ENCODE data around the gene GPBP1L1. TPM values are rescaled to one million over a fixed set of nuclear protein-coding genes. Genes with fewer than 3 reads are reported as not detected.
A peak's percentile ranks its signal among the peaks of the same experiment; 100 is the strongest.
"Not testable (repeated sequence)": the region's sequence is repeated elsewhere in the genome, so short reads cannot be mapped to it uniquely, and the experiment has no call there.

GPBP1L1 gene
- total RNA-seq, 1 donor from 2014 or later, result 74.9 TPM

DNA sequence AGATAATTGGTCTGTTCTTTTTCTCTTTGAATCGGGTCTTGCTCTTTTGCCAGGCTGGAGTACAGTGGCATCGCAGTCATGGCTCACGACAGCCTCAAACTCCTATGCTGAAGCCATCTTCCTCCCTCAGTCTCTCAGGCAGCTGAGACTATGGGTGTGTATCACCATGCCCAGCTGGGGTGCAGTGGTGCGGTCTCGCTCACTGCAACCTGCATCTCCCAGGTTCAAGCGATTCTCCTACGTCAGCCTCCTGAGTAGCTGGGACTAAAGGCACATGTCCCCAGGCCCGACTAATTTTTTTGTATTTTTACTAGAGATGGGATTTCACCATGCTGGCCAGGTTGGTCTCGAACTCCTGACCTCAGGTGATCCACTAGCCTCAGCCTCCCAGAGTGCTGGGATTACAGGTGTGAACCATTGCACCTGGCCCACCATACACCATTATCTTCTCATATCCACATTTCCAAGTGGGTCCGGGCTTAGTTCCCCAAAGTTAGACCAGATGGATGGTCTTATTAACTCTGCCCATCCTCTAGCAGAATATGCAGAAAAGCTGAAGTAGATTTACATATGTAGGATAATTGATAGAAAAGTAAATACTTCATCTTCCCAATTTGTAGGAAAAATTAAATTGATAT is 75.6 kb downstream of the GPBP1L1 start:
- peaks cover 4% of the 10 kb centered on the region for H3K4me1 Mint-ChIP-seq
- DNase-seq (ENCODE audit: low read depth, low spot score), result no peak
- peak overlapping the region; percentile 84 for H3K27ac Mint-ChIP-seq (ENCODE audit: unreplicated experiment)
- TF ChIP-seq, protein P1, sequence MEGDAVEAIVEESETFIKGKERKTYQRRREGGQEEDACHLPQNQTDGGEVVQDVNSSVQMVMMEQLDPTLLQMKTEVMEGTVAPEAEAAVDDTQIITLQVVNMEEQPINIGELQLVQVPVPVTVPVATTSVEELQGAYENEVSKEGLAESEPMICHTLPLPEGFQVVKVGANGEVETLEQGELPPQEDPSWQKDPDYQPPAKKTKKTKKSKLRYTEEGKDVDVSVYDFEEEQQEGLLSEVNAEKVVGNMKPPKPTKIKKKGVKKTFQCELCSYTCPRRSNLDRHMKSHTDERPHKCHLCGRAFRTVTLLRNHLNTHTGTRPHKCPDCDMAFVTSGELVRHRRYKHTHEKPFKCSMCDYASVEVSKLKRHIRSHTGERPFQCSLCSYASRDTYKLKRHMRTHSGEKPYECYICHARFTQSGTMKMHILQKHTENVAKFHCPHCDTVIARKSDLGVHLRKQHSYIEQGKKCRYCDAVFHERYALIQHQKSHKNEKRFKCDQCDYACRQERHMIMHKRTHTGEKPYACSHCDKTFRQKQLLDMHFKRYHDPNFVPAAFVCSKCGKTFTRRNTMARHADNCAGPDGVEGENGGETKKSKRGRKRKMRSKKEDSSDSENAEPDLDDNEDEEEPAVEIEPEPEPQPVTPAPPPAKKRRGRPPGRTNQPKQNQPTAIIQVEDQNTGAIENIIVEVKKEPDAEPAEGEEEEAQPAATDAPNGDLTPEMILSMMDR (conservative IDR thresholded peaks at IDR 0.05), result no peak
- H3K36me3 Mint-ChIP-seq (ENCODE audit: low read depth), result peaks cover 43% of the 10 kb centered on the region
- no peaks in the 10 kb centered on the region for H3K9me3 Mint-ChIP-seq
- no peak overlapping the region for H3K4me3 Mint-ChIP-seq
- no peaks in the 10 kb centered on the region for H3K27me3 Mint-ChIP-seq (ENCODE audit: low read depth)

DNA sequence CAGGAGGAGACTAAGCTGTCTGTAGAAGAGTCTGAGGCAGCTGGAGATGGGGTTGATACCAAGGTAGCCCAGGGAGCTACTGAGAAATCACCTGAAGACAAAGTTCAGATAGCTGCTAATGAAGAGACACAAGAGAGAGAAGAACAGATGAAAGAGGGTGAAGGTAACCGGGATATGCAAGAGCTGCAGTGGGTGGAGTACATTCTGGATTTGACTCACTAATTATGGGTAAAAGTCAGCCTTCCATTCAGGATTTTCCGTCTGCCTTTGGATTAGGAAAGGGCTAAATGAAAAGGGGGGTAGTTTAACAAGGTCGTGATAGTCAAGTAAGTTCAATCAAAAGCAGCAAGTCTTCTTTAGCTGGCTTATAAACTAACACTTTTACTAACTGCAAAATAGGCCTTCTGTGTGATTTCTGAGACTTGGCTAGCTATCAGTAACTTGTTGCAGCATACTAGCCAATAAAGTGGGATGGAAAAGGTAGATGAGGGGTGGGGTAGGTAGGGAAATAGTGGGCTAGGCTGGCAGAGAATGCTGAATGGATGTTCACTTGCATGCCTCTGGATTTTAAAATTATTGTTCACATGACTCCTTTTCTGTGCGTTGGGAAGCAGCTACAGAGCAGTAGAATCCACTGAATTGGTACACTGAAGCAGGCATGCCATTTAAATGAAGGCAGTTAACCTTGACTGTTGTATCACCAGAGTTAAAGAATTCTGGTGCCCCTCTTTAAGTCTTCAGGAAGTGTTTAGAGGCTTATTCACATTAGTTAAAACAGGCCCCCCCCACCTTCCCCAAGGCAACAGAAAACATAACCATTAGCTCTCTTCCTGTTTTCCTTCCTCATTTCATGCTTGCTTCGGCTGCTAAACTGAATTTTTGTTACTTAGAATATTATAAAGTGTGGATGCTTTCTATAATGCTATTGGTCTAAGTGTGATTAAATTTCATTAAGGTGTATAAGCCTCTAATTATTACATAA is 77.9 kb downstream of the GPBP1L1 start:
- Mint-ChIP-seq H3K9me3 (no peaks in the 10 kb centered on the region), H3K27ac (ENCODE audit: unreplicated experiment) (no peak overlapping the region), H3K36me3 (ENCODE audit: low read depth) (peaks cover 38% of the 10 kb centered on the region), H3K4me1 (peaks cover 4% of the 10 kb centered on the region), H3K27me3 (ENCODE audit: low read depth) (no peaks in the 10 kb centered on the region), H3K4me3 (no peak overlapping the region)
- TF ChIP-seq, protein P1 (conservative IDR thresholded peaks at IDR 0.05), result no peak
- no peak for DNase-seq (ENCODE audit: low read depth, low spot score)

DNA sequence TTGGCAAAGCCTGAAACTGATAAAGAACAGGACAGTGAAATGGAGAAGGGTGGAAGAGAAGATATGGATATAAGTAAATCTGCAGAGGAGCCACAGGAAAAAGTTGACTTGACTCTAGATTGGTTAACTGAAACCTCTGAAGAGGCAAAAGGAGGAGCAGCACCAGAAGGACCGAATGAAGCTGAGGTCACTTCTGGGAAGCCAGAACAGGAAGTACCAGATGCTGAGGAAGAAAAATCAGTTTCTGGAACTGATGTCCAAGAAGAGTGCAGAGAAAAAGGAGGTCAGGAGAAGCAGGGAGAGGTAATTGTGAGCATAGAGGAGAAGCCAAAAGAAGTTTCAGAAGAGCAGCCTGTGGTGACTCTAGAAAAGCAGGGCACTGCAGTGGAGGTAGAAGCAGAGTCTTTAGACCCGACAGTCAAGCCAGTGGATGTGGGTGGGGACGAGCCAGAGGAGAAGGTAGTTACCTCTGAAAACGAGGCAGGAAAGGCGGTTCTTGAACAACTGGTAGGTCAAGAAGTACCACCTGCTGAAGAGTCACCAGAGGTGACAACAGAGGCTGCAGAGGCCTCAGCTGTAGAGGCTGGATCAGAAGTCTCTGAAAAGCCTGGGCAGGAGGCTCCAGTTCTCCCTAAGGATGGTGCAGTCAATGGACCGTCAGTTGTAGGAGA is 78.8 kb downstream of the GPBP1L1 start:
- no peak overlapping the region for H3K4me3 Mint-ChIP-seq
- no peaks in the 10 kb centered on the region for H3K9me3 Mint-ChIP-seq
- no peak overlapping the region for H3K27ac Mint-ChIP-seq (ENCODE audit: unreplicated experiment)
- H3K36me3 Mint-ChIP-seq (ENCODE audit: low read depth), result peaks cover 38% of the 10 kb centered on the region
- H3K27me3 Mint-ChIP-seq (ENCODE audit: low read depth), result no peaks in the 10 kb centered on the region
- H3K4me1 Mint-ChIP-seq, result peaks cover 4% of the 10 kb centered on the region
- TF ChIP-seq, protein P1 (conservative IDR thresholded peaks at IDR 0.05), result no peak
- DNase-seq (ENCODE audit: low read depth, low spot score), result no peak

DNA sequence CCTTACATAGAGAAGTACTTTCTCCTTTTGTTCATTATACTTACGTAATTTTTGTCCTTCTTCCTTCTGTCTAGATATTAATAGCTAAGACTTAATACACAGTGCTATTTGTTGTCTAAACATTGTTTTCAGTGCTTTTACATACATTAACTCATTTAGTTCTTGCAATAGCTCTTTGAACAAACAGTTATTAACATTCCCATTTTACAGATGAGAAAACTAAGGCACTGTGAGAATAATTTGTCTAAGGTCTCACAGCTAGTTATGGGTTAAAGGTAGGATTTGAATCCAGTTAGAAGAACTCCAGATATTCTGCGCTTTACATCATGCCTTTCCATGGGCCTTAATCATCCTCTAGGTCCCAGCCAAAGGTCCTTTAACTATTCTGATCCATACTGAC is 82.1 kb downstream of the GPBP1L1 start:
- Mint-ChIP-seq H3K36me3 (ENCODE audit: low read depth) (peaks cover 26% of the 10 kb centered on the region), H3K27ac (ENCODE audit: unreplicated experiment) (no peak overlapping the region), H3K9me3 (no peaks in the 10 kb centered on the region), H3K27me3 (ENCODE audit: low read depth) (no peaks in the 10 kb centered on the region), H3K4me3 (no peak overlapping the region), H3K4me1 (peaks cover 11% of the 10 kb centered on the region)
- DNase-seq (ENCODE audit: low read depth, low spot score), result no peak
- TF ChIP-seq, protein P1 (conservative IDR thresholded peaks at IDR 0.05), result no peak

GRCh38 chr1:45596765-45597164 is 89.6 kb downstream of the GPBP1L1 start:
- peaks cover 22% of the 10 kb centered on the region for H3K4me1 Mint-ChIP-seq
- H3K27ac Mint-ChIP-seq (ENCODE audit: unreplicated experiment); DNase-seq (ENCODE audit: low read depth, low spot score); H3K4me3 Mint-ChIP-seq; H3K9me3 Mint-ChIP-seq; H3K27me3 Mint-ChIP-seq (ENCODE audit: low read depth): not testable (repeated sequence)
- peaks cover 13% of the 10 kb centered on the region for H3K36me3 Mint-ChIP-seq (ENCODE audit: low read depth)

All from neural crest cell (in vitro differentiated cells).